ENCODE results near the gene AIDA. TPM values are rescaled to one million over a fixed set of nuclear protein-coding genes. Genes with fewer than 3 reads are reported as not detected.
A peak's percentile ranks its signal among the peaks of the same experiment; 100 is the strongest.

AIDA gene
- polyA plus RNA-seq, 2 donors, result 21.3 to 26.9 TPM

GRCh38 chr1:222716393-222716792 lies 4.1 kb upstream of the AIDA start:
- Histone ChIP-seq H3K36me3 (ENCODE audit: control insufficient read depth in 2 of 2, insufficient read depth in 2 of 2, low read length in 1 of 2) (peaks cover 0 to 3% of the 10 kb centered on the region in 2 donors), H3K27ac (ENCODE audit: low read depth in 2 of 2, low read length in 1 of 2) (no peak overlapping the region), H3K27me3 (ENCODE audit: control insufficient read depth in 1 of 2, insufficient read depth in 2 of 2, low read length in 2 of 2) (no peaks in the 10 kb centered on the region), H3K4me1 (ENCODE audit: control insufficient read depth in 2 of 2, insufficient read depth in 2 of 2, low read length in 1 of 2) (no peaks in the 10 kb centered on the region), H3K9me3 (ENCODE audit: control insufficient read depth in 2 of 2, insufficient read depth in 1 of 2, low read depth in 1 of 2, low read length in 1 of 2) (no peaks in the 10 kb centered on the region), H3K4me3 (ENCODE audit: low read depth in 1 of 2, low read length in 2 of 2) (no peak overlapping the region)
- 93 to 98% methylated on average over 2 of the region's 2 CpGs for WGBS, 2 donors

- no peaks in the 10 kb centered on the region for H3K4me1 ChIP-seq (ENCODE audit: control insufficient read depth in 2 of 2, insufficient read depth in 2 of 2, low read length in 1 of 2)
- WGBS, 2 donors, result 0% methylated on average over 39 of the region's 39 CpGs
- H3K4me3 ChIP-seq (ENCODE audit: low read depth in 1 of 2, low read length in 2 of 2), result peak overlapping the region; percentile 67 to 78
- peak overlapping the region; percentile 96 to 98 for H3K27ac ChIP-seq (ENCODE audit: low read depth in 2 of 2, low read length in 1 of 2)
- H3K27me3 ChIP-seq (ENCODE audit: control insufficient read depth in 1 of 2, insufficient read depth in 2 of 2, low read length in 2 of 2), result no peaks in the 10 kb centered on the region
- peaks cover 0 to 3% of the 10 kb centered on the region in 2 donors for H3K36me3 ChIP-seq (ENCODE audit: control insufficient read depth in 2 of 2, insufficient read depth in 2 of 2, low read length in 1 of 2)
- no peaks in the 10 kb centered on the region for H3K9me3 ChIP-seq (ENCODE audit: control insufficient read depth in 2 of 2, insufficient read depth in 1 of 2, low read depth in 1 of 2, low read length in 1 of 2)
These were observed 1.0 kb upstream of the AIDA start for GRCh38 chr1:222713091-222713961.

DNA sequence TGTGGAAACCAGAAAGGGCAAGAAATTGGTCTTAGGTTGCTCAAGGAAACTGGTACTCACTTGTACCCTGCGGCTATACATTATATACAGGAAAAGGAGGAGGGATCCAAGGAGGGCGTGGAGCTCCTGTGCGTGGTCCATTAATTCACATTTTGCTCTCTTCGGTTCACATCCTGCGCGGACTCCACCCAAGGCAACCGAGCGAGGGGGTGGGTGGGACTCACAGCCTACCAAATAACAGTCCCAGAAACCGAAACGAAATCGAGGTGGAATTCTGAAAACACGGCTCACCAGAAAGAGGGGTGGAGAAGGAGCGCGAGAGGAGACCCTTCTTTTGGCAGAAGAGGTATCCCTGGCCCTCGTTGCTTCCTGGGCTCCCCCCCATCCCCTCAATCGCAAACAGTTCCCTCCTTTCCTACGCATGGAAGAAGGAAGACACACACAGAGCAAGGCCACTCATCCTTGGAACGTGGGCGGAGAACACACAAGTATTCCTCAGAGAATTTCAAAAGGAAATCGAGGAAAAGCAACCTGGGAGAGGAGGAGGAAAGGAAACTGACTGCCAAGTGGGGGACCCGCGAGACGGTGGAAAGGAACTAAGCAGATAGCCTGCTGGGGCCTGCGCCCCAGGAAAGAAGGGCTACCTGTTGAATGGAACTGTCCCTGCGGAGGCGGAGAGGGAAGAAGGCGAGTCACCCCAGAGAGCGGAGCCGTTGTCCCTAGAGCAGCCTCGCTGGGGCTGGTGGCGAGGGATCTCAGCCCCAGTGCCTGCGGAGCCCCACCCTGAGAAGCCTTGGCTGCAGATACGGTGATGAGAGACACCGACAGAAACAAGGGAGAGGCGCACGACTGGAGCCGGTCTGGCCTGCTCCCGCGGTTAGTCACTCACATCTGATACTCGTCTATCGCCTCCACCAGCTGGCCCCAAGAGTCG lies 705 bp downstream of the AIDA start:
- peaks cover 0 to 3% of the 10 kb centered on the region in 2 donors for H3K36me3 ChIP-seq (ENCODE audit: control insufficient read depth in 2 of 2, insufficient read depth in 2 of 2, low read length in 1 of 2)
- no peaks in the 10 kb centered on the region for H3K4me1 ChIP-seq (ENCODE audit: control insufficient read depth in 2 of 2, insufficient read depth in 2 of 2, low read length in 1 of 2)
- WGBS, 2 donors, result 0 to 1% methylated on average over 37 to 42 of the region's 42 CpGs
- H3K27ac ChIP-seq (ENCODE audit: low read depth in 2 of 2, low read length in 1 of 2), result peak overlapping the region; percentile 96 to 98
- no peaks in the 10 kb centered on the region for H3K9me3 ChIP-seq (ENCODE audit: control insufficient read depth in 2 of 2, insufficient read depth in 1 of 2, low read depth in 1 of 2, low read length in 1 of 2)
- no peaks in the 10 kb centered on the region for H3K27me3 ChIP-seq (ENCODE audit: control insufficient read depth in 1 of 2, insufficient read depth in 2 of 2, low read length in 2 of 2)
- peak overlapping the region; percentile 67 to 78 for H3K4me3 ChIP-seq (ENCODE audit: low read depth in 1 of 2, low read length in 2 of 2)

- WGBS, 2 donors, result 86 to 88% methylated on average over 5 of the region's 5 CpGs
- Histone ChIP-seq H3K27ac (ENCODE audit: low read depth in 2 of 2, low read length in 1 of 2) (no peak overlapping the region), H3K4me3 (ENCODE audit: low read depth in 1 of 2, low read length in 2 of 2) (no peak overlapping the region), H3K27me3 (ENCODE audit: control insufficient read depth in 1 of 2, insufficient read depth in 2 of 2, low read length in 2 of 2) (no peaks in the 10 kb centered on the region), H3K4me1 (ENCODE audit: control insufficient read depth in 2 of 2, insufficient read depth in 2 of 2, low read length in 1 of 2) (no peaks in the 10 kb centered on the region), H3K36me3 (ENCODE audit: control insufficient read depth in 2 of 2, insufficient read depth in 2 of 2, low read length in 1 of 2) (no peaks in the 10 kb centered on the region), H3K9me3 (ENCODE audit: control insufficient read depth in 2 of 2, insufficient read depth in 1 of 2, low read depth in 1 of 2, low read length in 1 of 2) (no peaks in the 10 kb centered on the region)
These were observed 2.6 kb downstream of the AIDA start for GRCh38 chr1:222709700-222710153.

DNA sequence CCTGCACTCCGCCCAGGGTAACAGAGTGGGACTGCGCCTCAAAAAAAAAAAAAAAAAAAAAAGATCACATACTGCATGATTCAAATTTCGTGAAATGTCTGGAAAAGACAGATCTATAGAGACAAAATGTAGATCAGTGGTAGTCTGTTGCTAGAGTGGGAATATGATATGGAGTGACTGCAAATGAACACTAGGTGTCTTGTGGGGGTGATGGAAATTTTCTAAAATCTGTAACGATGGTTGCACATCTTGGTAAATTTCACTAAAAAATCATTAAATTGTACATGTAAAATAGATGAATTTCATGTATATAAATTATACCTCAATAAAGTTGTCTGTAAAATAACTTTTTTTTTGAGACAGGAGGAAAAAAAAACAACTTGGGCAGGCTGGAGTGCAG lies 5.5 kb downstream of the AIDA start:
- Histone ChIP-seq H3K36me3 (ENCODE audit: control insufficient read depth in 2 of 2, insufficient read depth in 2 of 2, low read length in 1 of 2) (no peaks in the 10 kb centered on the region), H3K4me1 (ENCODE audit: control insufficient read depth in 2 of 2, insufficient read depth in 2 of 2, low read length in 1 of 2) (no peaks in the 10 kb centered on the region), H3K4me3 (ENCODE audit: low read depth in 1 of 2, low read length in 2 of 2) (no peak overlapping the region), H3K27me3 (ENCODE audit: control insufficient read depth in 1 of 2, insufficient read depth in 2 of 2, low read length in 2 of 2) (no peaks in the 10 kb centered on the region), H3K9me3 (ENCODE audit: control insufficient read depth in 2 of 2, insufficient read depth in 1 of 2, low read depth in 1 of 2, low read length in 1 of 2) (no peaks in the 10 kb centered on the region), H3K27ac (ENCODE audit: low read depth in 2 of 2, low read length in 1 of 2) (no peak overlapping the region)
- 71 to 84% methylated on average over 4 of the region's 4 CpGs for WGBS, 2 donors

DNA sequence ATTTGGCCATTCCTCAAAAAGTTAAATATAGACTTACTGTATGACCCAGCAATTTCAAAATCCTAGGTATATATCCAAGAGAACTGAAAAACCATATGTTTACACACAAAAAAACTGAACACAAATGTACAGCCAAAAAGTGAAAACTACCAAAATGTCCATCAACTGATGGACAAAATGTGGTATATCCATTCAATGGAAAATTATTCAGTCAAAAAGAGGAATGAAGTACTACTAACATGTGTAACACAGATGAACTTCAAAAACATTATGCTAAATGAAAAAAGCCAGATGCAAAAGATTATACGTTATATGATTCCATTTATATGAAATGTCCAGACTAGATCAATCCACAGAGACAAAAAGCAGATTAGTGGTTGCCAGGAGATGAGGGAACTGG lies 8.0 kb downstream of the AIDA start:
- Histone ChIP-seq H3K4me1 (ENCODE audit: control insufficient read depth in 2 of 2, insufficient read depth in 2 of 2, low read length in 1 of 2) (no peaks in the 10 kb centered on the region), H3K9me3 (ENCODE audit: control insufficient read depth in 2 of 2, insufficient read depth in 1 of 2, low read depth in 1 of 2, low read length in 1 of 2) (no peaks in the 10 kb centered on the region), H3K36me3 (ENCODE audit: control insufficient read depth in 2 of 2, insufficient read depth in 2 of 2, low read length in 1 of 2) (no peaks in the 10 kb centered on the region), H3K27ac (ENCODE audit: low read depth in 2 of 2, low read length in 1 of 2) (no peak overlapping the region), H3K27me3 (ENCODE audit: control insufficient read depth in 1 of 2, insufficient read depth in 2 of 2, low read length in 2 of 2) (no peaks in the 10 kb centered on the region), H3K4me3 (ENCODE audit: low read depth in 1 of 2, low read length in 2 of 2) (no peak overlapping the region)
- 97 to 98% methylated on average over 1 of the region's 1 CpG for WGBS, 2 donors

DNA sequence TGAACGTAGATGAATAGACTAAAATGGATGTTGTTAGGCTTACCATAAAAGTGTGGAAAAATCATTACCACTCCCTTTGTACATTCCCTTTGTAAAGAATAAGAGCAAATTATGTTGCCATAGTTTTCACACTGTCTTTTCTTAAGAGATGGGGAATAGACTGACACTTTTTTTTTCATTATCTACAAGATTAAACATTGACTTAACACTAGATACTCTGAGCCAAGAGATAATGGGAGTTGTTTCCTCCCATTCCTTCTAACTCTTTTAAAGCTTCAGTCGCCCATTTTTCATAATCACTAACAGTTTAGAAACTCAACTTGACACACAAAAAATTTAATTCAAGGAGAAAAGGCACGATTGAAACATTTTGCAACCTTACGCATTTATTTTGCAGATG lies 10.1 kb downstream of the AIDA start:
- no peak overlapping the region for H3K4me3 ChIP-seq (ENCODE audit: low read depth in 1 of 2, low read length in 2 of 2)
- H3K9me3 ChIP-seq (ENCODE audit: control insufficient read depth in 2 of 2, insufficient read depth in 1 of 2, low read depth in 1 of 2, low read length in 1 of 2), result no peaks in the 10 kb centered on the region
- H3K36me3 ChIP-seq (ENCODE audit: control insufficient read depth in 2 of 2, insufficient read depth in 2 of 2, low read length in 1 of 2), result no peaks in the 10 kb centered on the region
- no peaks in the 10 kb centered on the region for H3K4me1 ChIP-seq (ENCODE audit: control insufficient read depth in 2 of 2, insufficient read depth in 2 of 2, low read length in 1 of 2)
- H3K27ac ChIP-seq (ENCODE audit: low read depth in 2 of 2, low read length in 1 of 2), result no peak overlapping the region
- WGBS, 2 donors, result 85 to 90% methylated on average over 4 of the region's 4 CpGs
- no peaks in the 10 kb centered on the region for H3K27me3 ChIP-seq (ENCODE audit: control insufficient read depth in 1 of 2, insufficient read depth in 2 of 2, low read length in 2 of 2)

GRCh38 chr1:222697826-222698225 lies 14.5 kb downstream of the AIDA start:
- no peaks in the 10 kb centered on the region for H3K36me3 ChIP-seq (ENCODE audit: control insufficient read depth in 2 of 2, insufficient read depth in 2 of 2, low read length in 1 of 2)
- 85 to 87% methylated on average over 2 of the region's 2 CpGs for WGBS, 2 donors

GRCh38 chr1:222697203-222697602 lies 15.1 kb downstream of the AIDA start:
- Histone ChIP-seq H3K27me3 (ENCODE audit: control insufficient read depth in 1 of 2, insufficient read depth in 2 of 2, low read length in 2 of 2) (no peaks in the 10 kb centered on the region), H3K27ac (ENCODE audit: low read depth in 2 of 2, low read length in 1 of 2) (no peak overlapping the region), H3K36me3 (ENCODE audit: control insufficient read depth in 2 of 2, insufficient read depth in 2 of 2, low read length in 1 of 2) (peaks cover 0 to under 1% of the 10 kb centered on the region in 2 donors), H3K4me3 (ENCODE audit: low read depth in 1 of 2, low read length in 2 of 2) (no peak overlapping the region), H3K9me3 (ENCODE audit: control insufficient read depth in 2 of 2, insufficient read depth in 1 of 2, low read depth in 1 of 2, low read length in 1 of 2) (no peaks in the 10 kb centered on the region), H3K4me1 (ENCODE audit: control insufficient read depth in 2 of 2, insufficient read depth in 2 of 2, low read length in 1 of 2) (no peaks in the 10 kb centered on the region)
- 79 to 87% methylated on average over 2 of the region's 2 CpGs for WGBS, 2 donors

More at GRCh38 chr1:222697826-222698225, 14.5 kb downstream of the AIDA start:
- H3K4me3 ChIP-seq (ENCODE audit: low read depth in 1 of 2, low read length in 2 of 2), result no peak overlapping the region
- H3K27ac ChIP-seq (ENCODE audit: low read depth in 2 of 2, low read length in 1 of 2), result no peak overlapping the region
- H3K4me1 ChIP-seq (ENCODE audit: control insufficient read depth in 2 of 2, insufficient read depth in 2 of 2, low read length in 1 of 2), result no peaks in the 10 kb centered on the region
- no peaks in the 10 kb centered on the region for H3K27me3 ChIP-seq (ENCODE audit: control insufficient read depth in 1 of 2, insufficient read depth in 2 of 2, low read length in 2 of 2)
- no peaks in the 10 kb centered on the region for H3K9me3 ChIP-seq (ENCODE audit: control insufficient read depth in 2 of 2, insufficient read depth in 1 of 2, low read depth in 1 of 2, low read length in 1 of 2)
